Activated CD8-positive, alpha-beta memory T cell treated with anti-CD3 and anti-CD28 coated beads, Interleukin-2, amount 50 U/mL, for 4 hours (primary cell): ENCODE results near the gene SETX.

Source experiments
- DNase-seq: peaks from one replicate; pipeline ENCODE4 v3.0.0-alpha.2; 2020

SETX gene

DNA sequence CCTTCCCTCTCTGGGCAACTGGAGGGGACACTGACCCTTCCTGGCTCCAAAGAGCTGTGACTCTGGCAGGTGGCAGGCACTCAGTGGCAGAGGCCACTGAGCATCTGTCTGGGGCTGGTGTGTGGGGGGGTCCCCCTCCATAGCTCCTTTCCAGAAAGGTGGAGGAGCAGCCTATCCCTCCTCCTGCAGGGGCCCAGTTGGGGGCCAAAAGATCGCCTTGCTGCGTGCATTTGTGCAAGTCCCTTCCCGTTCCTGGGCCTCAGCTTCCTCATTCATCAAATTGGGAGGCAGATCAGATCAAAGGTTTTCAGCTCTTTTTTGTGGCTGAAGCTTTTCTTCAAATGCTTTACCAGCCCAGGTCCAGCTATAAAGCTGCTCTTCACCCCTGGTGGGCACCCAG lies 115.3 kb downstream of the SETX start:
- no peak for DNase-seq

DNA sequence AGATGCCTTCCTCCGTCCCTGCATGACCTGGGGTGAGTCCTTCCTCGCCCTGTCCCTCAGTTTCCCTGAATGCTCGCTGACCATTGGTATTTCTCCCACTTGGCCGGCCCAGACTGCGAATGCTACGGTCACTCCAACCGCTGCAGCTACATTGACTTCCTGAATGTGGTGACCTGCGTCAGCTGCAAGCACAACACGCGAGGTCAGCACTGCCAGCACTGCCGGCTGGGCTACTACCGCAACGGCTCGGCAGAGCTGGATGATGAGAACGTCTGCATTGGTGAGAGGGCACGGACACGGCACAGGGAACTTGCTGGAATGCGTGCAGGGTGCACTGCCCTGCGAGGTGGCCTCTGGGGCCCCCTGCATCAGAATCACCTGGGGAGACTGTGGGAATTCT lies 115.8 kb downstream of the SETX start:
- DNase-seq, result no peak

GRCh38 chr9:132238026-132238972 lies 116.5 kb downstream of the SETX start:
- DNase-seq, result no peak

GRCh38 chr9:132237481-132237880 lies 117.3 kb downstream of the SETX start:
- DNase-seq, result no peak

- no peak for DNase-seq
These were observed 118.0 kb downstream of the SETX start for GRCh38 chr9:132236662-132237311.

- peak; percentile 84 for DNase-seq
These were observed 118.7 kb downstream of the SETX start for GRCh38 chr9:132235894-132236661.

GRCh38 chr9:132235125-132235524 lies 119.7 kb downstream of the SETX start:
- DNase-seq, result no peak

- no peak for DNase-seq
These were observed 120.3 kb downstream of the SETX start for GRCh38 chr9:132234535-132234934.

DNA sequence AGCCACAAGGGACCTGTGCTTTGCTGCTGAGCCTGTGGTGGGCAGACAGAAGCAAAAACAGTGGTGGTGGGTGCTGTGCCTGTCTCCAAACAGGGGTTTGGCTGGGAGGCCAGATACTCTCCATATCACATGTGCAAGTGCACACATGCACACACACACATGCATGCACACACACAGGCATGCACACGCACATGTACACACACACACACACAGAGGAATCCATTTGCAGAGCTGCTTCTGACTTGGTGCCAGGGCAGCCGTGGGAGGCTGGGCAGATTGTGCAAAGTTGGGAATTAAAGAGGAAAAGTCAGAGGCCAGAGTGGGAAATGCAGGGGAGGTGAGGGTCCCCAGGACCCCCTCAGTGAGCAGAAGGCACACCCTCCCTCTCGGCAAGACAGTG lies 121.6 kb downstream of the SETX start:
- no peak for DNase-seq

GRCh38 chr9:132232522-132232921 lies 122.3 kb downstream of the SETX start:
- DNase-seq, result no peak

GRCh38 chr9:132231019-132231701 lies 123.6 kb downstream of the SETX start:
- DNase-seq, result no peak

DNA sequence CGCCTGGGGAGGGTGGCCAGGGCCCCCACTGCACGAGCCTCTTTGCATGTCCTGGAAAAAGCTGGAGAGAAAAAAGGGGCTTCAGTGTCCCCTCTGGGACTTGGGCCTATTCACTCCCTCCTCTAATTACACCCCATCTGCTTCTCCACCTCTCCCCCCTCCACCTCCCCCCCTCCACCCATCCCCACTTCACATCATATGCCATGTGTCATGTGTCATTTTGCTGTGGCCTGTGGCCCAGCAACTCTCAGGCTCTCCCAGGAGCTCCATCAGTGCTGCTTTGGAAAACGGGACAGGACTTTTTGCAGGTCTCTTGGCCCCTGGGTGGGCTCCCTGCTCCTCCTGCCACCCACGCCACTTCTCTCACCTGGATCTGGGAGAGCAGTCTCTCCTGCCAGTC lies 124.2 kb downstream of the SETX start:
- DNase-seq, result no peak

- DNase-seq, result no peak
These were observed 126.7 kb downstream of the SETX start for GRCh38 chr9:132228062-132228461.

- no peak for DNase-seq
These were observed 128.0 kb downstream of the SETX start for GRCh38 chr9:132226571-132227430.

- no peak for DNase-seq
These were observed 130.1 kb downstream of the SETX start for GRCh38 chr9:132224645-132225044.

DNA sequence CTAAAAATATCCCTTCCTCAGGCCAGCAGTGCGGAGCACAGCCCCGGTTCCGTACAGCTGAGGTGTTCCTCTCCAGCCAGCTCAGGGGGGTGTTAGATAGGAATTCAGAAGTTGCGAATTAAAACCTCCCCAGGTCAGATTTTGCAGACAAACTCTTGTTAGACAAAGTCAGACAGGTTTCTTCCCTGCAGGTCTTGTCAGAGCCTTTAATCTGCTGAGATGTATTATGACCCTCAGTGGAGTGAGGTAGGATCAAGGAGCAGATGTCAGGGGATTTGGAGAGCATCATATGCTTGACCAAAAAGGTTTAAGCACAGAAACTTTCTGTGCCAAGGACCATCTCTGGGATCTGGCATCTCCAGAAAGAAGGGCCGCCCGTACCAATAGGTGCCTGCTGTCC lies 132.8 kb downstream of the SETX start:
- no peak for DNase-seq

DNA sequence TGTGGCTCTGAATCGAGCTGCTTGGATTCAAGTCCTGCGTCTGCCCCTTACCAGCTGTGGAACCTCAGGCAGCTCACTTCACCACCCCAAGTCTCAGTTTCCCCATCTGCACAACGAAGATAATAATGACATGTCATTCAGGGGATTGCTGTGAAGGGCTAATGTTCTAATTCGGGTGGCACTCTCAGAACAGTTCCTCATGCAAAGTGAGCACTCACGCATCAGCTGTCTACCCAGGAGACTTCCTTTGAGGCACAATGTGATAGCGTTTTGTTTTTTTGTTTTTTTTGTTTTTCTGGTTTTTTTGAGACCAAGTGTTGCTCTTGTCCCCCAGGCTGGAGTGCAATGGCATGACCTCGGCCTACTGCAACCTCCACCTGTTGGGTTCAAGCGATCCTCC lies 136.6 kb downstream of the SETX start:
- DNase-seq, result no peak

GRCh38 chr9:132216861-132217619 lies 137.7 kb downstream of the SETX start:
- no peak for DNase-seq

- no peak for DNase-seq
These were observed 140.7 kb downstream of the SETX start for GRCh38 chr9:132214027-132214622.

- DNase-seq, result no peak
These were observed 143.2 kb downstream of the SETX start for GRCh38 chr9:132211570-132211969.
